HepG2 (cell line): ENCODE results near the gene HIF3A. TPM values are rescaled to one million over a fixed set of nuclear protein-coding genes. Genes with fewer than 3 reads are reported as not detected.

ENCODE experiments used
- AHDC1 ChIP-seq: sonication (generic); formaldehyde crosslinking; IDR thresholded peaks from 2 replicates; pipeline ENCODE4 v1.5.1; 2020; ENCODE audit warnings: mild to moderate bottlenecking, missing genetic modification reagents, borderline replicate concordance
- KAT8 ChIP-seq: IDR thresholded peaks from 2 replicates; pipeline ENCODE4 v1.6.1; 2016; ENCODE audit warnings: missing genetic modification reagents, missing compliant biosample characterization
- MXI1 ChIP-seq: IDR thresholded peaks from 3 replicates; pipeline ENCODE4 v1.6.1; 2012; ENCODE audit warnings: low read depth, low read length, inconsistent platforms, borderline replicate concordance
- NCOA1 ChIP-seq: sonication (generic); formaldehyde crosslinking; IDR thresholded peaks from 2 replicates; pipeline ENCODE4 v1.9.0; 2021; ENCODE audit warnings: missing genetic modification reagents
- SIN3A ChIP-seq: IDR thresholded peaks from 2 replicates; pipeline ENCODE4 v1.6.1; 2011; ENCODE audit warnings: low read depth, mild to moderate bottlenecking, control low read depth, low read length, borderline replicate concordance
- STAT5B ChIP-seq: sonication (generic); formaldehyde crosslinking; IDR thresholded peaks from 2 replicates; pipeline ENCODE4 v1.4.0; 2020; ENCODE audit warnings: missing genetic modification reagents
- TARDBP ChIP-seq: sonication (generic); formaldehyde crosslinking; IDR thresholded peaks from 2 replicates; pipeline ENCODE4 v1.8.0; 2022; ENCODE audit warnings: mild to moderate bottlenecking, missing genetic modification reagents
- UBTF ChIP-seq: sonication (generic); formaldehyde crosslinking; IDR thresholded peaks from 2 replicates; pipeline ENCODE4 v1.4.0; 2020; ENCODE audit warnings: mild to moderate bottlenecking, missing genetic modification reagents
- ZFX ChIP-seq: sonication (generic); formaldehyde crosslinking; IDR thresholded peaks from 2 replicates; pipeline ENCODE4 v1.4.0; 2020; ENCODE audit warnings: mild to moderate bottlenecking, low read depth, missing genetic modification reagents, moderate library complexity
- ZNF280D ChIP-seq: sonication (generic); formaldehyde crosslinking; IDR thresholded peaks from 2 replicates; pipeline ENCODE4 v1.5.1; 2020; ENCODE audit warnings: mild to moderate bottlenecking, missing genetic modification reagents
- ZNF281 ChIP-seq: sonication (generic); formaldehyde crosslinking; IDR thresholded peaks from 2 replicates; pipeline ENCODE4 v1.4.0; 2020; ENCODE audit warnings: missing genetic modification reagents, borderline replicate concordance
- ZNF282 ChIP-seq: fragments of 450-650 bp; IDR thresholded peaks from 2 replicates; pipeline ENCODE4 v1.6.1; 2018; ENCODE audit not compliant: partially characterized antibody
- ZNF720 ChIP-seq: sonication (generic); formaldehyde crosslinking; IDR thresholded peaks from 2 replicates; pipeline ENCODE4 v1.4.0; 2020; ENCODE audit warnings: missing genetic modification reagents
- ZNF749 ChIP-seq: sonication (generic); formaldehyde crosslinking; IDR thresholded peaks from 2 replicates; pipeline ENCODE4 v1.8.0; 2022; ENCODE audit warnings: mild to moderate bottlenecking, missing genetic modification reagents, moderate library complexity, borderline replicate concordance
- polyA plus RNA-seq, 8 experiments: library from polyadenylated mRNA; depleted of rRNA in 3 of 8; stranded (reverse) in 7 of 8; unstranded in 1 of 8; fragments of >200 nt; fragmentation: Illumina TruSeq in 4 of 8; extraction: Trizol in 4 of 8; gene quantifications; 2 replicates each; pipeline versions ENCODE4 v1.2.1 to v1.2.3, GENCODE V29; 2011 to 2016; ENCODE audit warnings: low read depth in 4 of 8, missing spikeins in 1 of 8, mixed read lengths in 1 of 8; ENCODE audit not compliant: insufficient read depth in 1 of 8
- total RNA-seq, 5 experiments: library from RNA; depleted of rRNA; stranded (reverse); fragments of >200 nt; fragmentation: Illumina TruSeq; extraction: Trizol; gene quantifications; 2 replicates each; pipeline ENCODE4 v1.2.3, GENCODE V29; 2016; ENCODE audit warnings: low read depth in 1 of 5

Gene HIF3A
- total and polyA plus RNA-seq, 2 of the 13 experiments (the other 11 are each of a cell fraction or from before 2014, with no cell fraction given): 0.09 to 0.22 TPM

GRCh38 chr19:46346821-46347571, 50.2 kb downstream of the HIF3A start, which contains the start of gene PPP5C (continued):
- TF ChIP-seq ZNF281 (CRISPR knock-in tag): peak; percentile 26; the same call in 1 of the 2 replicates
- TF ChIP-seq MXI1: peak; percentile 72; the same call in 1 of the 3 replicates
- TF ChIP-seq TARDBP (CRISPR knock-in tag): peak; percentile 62; the same call in 1 of the 2 replicates
- TF ChIP-seq ZNF749 (CRISPR knock-in tag): 0 out of 2 replicates have a peak, but pooled peaks have one; percentile 57
- 0 out of 2 replicates have a peak, but pooled peaks have one; percentile 66 for TF ChIP-seq SIN3A
- 0 out of 2 replicates have a peak, but pooled peaks have one; percentile 42 for TF ChIP-seq ZNF280D
- no peak; the same call in 1 of the 2 replicates for TF ChIP-seq UBTF (CRISPR knock-in tag)
- TF ChIP-seq ZFX (CRISPR knock-in tag): peak; percentile 89
- no peak for TF ChIP-seq AHDC1 (CRISPR knock-in tag)
- no peak for TF ChIP-seq ZNF282
- TF ChIP-seq NCOA1: peak; percentile 85; the same call in 1 of the 2 replicates
- TF ChIP-seq ZNF720: no peak
- peak; percentile 72; the same call in 1 of the 2 replicates for TF ChIP-seq KAT8
- TF ChIP-seq STAT5B (CRISPR knock-in tag): no peak
